NCI-H1694 treated with DMSO at 0.1 percent for 48 hours (cell line): Measurements from ENCODE around the gene PDZD7.
"Not testable (repeated sequence)": the region's sequence is repeated elsewhere in the genome, so short reads cannot be mapped to it uniquely, and the experiment has no call there.

ENCODE experiments used
- DNase-seq: peaks from one replicate; lab custom pipeline; 2025; lab: John Stamatoyannopoulos, UW

Gene PDZD7

DNA sequence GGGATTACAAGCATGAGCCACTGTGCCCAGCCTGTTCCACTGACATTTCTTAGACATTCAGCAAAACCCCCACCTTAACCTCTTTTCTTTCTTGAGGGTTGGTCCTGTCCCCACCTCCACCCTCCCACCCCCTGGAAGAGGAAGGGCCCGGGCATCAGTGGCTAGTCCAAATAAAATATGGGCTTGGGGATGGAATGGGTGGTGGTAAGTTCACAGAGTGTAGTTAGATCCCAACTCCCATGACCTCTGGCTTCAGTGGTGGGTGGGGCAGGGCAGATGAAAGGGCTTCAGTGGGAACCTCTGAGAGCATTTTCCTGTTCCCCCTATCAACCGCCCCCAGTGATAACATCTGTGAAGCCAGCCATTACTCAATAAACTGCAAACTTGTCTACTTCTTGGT is 9.9 kb upstream of the PDZD7 start:
- DNase-seq: no peak

DNA sequence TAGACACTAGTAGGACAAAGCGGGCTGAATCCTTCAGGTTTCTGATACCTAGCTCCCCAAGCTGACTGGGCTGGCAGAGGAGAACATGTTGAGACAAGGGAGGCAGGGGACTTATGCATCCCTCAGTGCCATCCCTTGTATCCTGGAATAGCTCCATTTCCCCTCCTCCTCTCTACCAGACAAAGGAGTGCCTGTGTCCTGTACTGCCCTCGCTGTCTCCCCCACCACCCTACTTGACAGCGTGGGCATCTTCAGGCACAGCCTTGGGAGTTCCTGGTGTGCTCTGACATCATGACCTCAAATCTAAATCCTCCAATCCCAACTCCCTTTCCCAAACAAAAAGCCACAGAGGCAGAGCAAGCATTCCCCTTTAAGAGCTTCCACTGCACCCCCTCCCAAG is 9.1 kb upstream of the PDZD7 start:
- DNase-seq: no peak

DNA sequence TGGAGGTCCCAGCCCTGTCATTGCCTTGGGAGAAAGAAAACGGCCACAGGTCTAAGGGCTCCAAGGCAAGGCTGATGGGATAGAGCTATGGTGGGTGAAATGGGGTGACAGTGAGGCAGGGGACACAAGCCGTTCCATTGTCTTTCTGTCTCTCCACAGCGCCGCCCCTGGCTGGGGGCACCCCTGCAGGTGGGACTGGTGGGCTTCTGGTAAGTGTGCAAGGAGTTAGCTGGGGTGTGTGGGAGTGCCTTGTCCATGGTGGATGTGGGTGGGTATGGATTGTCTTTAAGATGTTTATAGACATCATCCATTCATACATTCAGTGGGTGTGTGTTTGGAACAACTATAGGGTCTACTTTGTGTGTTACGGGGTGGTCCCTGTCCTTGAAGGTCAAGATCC is 7.6 kb upstream of the PDZD7 start:
- no peak for DNase-seq

DNA sequence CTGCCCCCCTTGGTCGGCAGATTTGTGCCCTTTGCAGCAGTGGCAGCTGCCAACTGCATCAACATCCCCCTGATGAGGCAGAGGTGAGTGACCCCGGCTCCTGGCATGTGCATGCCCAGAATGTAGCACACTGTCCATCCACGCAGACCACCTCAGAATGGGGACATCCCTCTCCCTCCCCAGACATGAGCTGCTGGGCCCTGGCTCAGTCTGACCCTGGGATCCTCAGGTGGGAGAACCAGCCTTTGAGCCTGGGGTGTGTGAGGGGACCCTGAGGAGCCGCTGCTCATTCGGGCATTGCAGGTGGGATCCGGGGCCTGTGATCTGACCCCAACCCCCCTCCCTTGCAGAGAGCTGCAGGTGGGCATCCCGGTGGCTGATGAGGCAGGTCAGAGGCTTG is 5.8 kb upstream of the PDZD7 start:
- DNase-seq: no peak

DNA sequence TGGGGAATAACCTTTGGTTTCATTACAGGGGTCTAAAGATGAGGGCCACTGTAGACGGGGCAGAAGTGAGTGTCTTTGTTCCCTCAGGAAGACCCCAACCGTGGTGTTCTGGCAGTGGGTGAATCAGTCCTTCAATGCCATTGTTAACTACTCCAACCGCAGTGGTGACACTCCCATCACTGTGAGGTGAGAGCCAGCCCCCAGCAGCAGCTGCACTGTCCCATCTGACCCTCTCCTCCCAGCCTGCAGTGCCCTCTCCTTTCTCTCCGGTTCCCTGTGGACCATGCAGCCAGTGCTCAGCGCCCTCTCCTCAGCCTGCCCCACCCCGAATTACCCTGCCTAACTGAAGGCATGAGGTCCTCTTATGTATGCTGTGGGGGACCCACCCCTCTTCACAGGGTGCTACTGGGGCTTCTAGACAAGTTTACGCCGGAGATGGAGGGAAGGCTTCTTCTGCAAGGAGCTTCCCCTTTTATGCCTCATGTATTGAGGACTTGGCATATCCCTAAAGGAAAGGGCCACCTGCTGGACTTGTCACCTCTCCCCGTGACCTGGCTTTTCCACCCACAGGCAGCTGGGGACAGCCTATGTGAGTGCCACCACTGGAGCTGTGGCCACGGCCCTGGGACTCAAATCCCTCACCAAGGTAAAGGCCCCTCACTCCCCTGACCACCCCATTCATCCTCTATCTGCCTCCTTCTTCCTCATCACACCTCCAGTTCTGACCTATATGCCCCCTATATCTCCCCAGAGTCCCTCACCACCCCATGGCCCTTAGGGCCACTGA is 5.2 kb upstream of the PDZD7 start:
- DNase-seq: no peak

DNA sequence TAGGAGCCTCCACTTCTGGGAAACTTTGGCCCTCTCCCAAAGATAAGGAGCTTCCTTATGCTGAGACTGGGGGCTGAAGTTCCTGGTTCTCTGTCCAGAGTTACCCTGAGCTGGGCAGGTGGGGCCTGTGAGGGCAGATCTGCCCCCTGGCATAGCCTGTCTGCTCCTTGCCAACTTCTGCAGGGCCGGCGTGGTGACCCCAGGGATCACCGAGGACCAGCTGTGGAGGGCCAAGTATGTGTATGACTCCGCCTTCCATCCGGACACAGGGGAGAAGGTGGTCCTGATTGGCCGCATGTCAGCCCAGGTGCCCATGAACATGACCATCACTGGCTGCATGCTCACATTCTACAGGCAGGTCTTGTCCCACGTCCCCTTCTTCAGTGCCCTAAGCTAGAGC is 4.4 kb upstream of the PDZD7 start:
- DNase-seq: no peak

DNA sequence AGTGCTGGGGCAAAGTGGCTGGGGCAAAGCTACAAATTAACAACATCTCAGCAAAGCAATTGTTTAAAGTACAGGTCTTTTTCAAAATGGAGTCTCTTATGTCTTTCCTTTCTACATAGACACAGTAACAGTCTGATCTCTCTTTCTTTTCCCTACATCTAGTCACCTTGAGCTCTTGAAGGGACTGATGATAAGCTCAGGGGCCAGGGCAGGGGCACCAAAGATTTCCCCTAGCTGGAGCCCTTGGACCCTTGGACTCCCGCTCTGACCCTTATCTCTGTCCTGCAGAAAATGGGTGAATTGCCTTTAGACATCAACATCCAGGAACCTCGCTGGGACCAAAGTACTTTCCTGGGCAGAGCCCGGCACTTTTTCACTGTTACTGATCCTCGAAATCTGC is 3.5 kb upstream of the PDZD7 start:
- DNase-seq: not testable (repeated sequence)

DNA sequence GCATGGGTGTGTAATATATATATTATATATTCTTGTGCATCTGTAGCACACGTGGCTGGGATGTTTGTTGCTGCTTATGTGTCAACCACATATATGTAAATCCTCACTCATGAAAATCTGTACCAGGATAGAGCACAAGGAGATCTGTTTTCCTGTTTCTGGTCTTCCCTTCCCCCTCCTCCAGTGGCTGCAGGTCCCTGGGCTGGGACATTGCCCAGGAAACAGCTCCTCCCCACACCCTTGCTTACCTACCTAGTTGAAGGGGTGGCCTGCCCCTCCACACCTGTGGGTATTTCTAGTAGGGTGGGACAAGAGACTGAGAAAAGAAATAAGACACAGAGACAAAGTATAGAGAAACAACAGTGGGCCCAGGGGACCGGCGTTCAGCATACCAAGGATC is 2.3 kb upstream of the PDZD7 start:
- DNase-seq: no peak

DNA sequence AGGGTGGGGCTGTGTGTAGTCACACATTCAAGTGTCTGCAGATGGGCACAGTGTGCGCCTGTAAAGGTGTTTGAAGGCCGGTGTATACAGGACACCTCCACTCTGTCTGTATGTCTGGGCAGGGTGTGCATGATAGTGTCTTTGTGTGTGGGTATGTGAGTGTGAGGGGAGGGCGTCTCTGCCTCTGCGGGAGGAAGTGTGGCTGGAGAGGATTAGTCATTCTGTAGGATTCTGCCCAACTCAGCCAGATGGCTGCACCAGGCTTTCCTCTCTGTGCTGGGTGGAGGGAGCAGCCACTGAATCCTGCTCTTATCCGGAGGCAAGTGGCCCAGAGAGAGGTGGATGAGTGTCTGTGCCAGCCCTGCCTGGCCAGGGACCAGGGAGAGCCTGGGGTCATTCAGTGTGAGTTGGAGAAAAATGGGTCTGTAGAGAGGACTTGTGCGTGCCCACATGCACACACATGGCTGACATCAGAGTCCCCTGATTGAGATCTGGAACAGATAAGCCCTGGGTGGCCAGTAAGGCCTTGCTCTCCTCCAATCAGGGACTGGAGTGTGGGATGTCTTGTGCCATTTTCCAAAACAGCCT is 1.8 kb upstream of the PDZD7 start:
- DNase-seq: peak; percentile 59

DNA sequence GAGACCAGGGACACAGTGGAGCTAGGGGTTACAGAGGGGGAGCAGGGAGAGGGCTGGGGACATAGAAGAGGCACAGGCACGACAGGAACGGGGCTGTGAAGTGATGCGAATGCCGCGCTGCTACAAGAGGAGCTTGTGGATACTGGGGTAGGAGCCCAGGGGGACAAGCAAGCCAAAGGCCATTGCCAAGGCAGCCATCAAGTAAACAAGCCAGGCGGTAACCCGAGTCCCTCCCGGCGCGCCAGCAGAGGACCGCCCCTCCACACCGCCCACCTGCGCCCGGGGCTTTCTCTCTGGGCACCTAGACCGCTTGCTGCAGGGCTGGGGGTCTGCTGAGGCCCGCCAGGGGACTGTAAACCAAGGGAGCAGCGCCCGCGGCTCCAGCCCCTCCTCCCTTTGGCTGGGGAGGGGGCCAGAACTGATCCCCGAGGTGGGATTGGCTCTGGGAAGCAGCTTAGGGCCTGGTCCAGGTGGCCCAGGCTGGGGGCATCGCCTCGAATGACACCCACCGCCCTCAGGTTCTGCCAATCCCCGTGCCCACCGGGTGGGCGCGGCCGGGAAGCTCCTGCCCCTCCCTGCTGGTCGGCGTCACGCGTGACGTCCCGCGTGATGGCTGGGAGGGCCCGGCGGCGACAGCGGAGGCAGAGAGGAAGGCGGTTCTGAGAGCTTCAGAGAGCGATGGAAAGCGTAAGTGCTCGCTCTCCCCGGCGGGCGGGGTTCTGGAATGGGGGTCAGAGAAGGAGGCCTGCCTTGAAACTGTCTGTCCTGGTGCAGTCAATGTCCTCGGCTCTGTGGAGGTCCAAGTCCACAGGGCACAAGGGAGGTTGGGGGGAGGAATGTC is 1.1 kb upstream of the PDZD7 start:
- peak; percentile 57 for DNase-seq

DNA sequence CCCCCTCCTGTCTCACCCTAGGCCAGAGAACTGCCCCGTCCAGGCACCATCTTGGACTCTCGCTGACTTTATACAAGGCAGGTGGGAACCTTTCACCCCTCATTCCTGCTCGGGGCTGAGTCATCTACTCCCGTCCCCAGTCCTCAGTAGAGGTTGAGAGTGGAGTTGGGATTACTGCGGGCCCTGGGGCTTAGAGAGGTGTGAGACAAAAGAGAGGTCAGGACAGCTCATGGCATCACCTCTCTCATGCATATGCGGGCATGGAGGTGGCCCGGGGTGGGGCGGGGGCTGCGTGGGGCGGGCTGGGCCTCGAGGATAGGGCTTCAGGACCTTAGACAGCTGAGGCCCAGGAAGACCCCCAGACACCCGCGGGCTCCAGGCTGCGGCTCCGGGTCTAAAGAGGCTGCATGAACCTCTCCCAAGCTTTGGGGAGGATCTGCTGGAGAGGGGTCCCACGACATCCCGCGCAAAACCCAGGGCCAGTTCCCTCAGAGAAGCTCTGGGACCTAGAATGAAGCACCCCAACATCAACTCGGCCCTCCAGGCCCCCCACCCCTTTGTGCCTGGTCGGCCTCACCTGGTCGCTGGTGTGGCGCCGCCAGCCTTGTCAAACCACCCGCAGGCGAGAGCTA is 317 bp downstream of the PDZD7 start:
- no peak for DNase-seq

DNA sequence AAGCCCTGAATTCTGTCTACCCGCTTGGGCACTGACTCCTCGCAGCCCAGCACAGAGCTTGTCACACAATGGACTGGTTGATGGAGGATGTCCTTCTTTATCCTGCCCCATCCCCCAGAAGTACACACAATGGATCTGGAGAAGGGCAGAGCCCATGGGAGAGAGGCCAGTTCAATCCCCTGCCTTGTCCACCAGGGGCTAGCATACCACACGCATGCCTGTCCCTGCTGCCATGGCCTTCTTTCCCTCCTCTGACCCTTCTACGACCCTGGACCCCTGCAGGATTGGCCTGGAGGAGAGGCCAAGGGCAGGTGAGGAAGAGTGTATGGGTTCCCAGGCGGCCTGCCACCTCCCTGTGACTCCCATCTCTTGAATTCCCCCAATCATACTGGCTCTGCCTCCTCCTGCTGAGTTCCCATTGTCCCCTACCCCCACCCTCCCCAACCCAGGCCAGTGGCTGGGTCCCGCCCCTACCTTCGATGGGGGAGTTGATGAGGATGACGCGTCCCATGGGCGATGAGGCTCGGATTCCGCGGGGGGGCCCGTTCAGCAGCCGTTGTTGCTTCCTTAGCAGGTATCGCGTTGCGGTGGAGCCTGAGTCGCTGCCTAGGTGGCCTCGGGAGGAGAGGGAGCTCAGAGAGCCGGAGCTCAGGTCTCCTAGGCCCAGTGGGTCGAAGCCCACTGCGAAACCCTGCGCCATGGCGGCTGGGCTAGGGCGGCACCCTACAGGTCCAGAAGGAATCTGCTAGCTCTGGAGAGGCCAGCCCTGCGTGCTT is 1.2 kb downstream of the PDZD7 start:
- no peak for DNase-seq

DNA sequence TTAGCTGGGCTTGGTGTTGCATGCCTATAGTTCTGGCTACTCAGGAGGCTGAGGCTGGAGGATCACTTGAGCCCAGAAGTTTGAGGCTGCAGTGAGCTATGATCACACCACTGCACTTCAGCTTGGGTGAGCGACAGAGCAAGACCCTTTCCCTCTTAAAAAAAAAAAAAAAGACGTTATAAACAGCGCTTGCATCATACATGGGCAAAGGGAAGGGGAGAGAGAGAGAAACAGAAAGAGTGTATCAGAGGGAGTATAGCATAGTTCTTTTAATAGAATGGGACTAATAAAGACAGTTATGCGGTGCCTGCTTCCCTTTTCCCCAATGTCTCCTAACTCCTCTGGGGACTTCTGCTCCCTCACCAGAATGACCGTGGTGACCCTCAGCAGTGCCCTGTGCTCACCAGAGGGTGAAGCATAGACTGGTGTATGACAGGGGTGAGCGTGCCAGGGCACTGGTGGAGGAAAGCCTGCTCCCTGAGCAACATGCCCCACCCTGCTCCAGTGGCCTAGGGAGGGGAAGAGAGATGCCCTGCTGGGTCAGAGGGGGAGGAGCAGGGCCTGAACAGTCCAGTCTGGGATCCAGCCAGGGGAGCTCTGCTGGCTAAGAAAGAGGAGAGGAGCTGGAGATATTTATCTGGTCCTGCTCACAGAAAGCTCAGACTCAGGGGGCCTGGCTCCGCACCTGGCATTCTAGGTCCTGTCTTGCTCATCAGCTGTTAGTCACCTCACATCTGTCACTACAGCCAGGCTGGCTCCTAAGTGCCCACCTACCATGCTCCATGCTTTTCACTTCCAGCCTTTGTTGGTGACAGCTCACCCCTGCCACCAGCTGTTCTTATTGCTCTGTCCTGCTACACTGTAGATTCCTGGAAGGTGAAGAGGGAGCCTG is 2.2 kb downstream of the PDZD7 start:
- DNase-seq: no peak

DNA sequence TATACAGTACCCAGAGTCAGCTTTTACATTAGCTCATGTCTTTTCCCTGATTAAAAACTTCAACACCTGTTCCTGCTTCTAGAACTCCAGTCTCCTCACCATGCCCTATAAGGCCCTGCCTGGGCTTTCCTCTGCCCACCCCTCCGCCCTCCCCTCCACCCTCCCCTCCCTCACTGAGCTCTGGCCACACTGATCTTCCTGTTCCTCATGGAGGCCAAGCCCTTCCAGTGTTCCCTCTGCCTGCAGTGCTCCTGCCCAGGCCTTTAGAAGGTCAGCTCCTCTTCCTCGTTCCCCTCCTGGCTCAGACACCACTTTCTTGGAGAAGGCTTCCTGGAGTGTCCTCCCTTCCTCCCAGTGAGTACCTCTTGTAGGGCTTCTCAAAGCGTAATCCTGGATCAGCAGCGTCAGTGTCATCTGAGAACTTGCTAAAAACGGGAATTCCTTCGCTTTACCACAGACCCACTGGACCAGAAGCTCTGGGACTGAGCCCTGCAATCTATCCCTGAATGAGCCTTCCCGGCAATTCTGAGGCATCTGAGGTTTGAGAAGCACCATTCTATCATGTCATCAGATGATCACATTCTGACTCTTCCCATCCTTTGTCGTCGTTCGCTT is 3.7 kb downstream of the PDZD7 start:
- DNase-seq: no peak

DNA sequence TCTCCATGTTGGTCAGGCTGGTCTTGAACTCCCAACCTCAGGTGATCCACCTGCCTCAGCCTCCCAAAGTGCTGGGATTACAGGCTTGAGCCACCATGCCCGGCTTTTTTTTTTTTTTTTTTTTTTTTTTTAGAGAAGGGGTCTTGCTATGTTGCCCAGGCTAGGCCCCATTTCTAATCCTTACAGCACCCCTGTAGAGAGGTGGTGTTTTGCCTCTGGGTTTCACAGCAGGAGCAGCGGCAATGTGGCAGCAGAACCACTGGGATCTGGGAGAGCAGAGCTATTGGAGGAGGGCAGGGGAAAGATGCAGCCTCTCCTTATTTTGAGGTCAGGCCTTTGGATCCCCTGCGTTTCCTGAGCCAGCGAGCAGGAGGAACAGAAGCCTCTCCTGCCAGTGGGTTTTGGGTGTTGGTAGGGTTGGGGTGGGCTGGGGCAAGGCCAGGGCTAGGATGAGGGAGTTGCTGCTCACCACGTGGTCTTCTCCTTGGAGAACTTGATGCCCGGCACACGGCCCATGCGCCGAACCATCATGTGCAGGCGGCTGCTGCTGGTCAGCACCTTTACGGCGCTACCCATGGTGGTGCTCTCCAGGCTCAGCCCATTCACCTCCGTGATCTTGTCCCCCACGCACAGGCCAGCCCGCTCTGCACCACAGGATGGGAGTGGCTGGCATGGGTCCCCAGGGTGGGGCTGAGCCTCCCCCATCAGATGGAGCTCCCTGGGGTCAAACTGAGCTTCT is 7.8 kb downstream of the PDZD7 start:
- no peak for DNase-seq

DNA sequence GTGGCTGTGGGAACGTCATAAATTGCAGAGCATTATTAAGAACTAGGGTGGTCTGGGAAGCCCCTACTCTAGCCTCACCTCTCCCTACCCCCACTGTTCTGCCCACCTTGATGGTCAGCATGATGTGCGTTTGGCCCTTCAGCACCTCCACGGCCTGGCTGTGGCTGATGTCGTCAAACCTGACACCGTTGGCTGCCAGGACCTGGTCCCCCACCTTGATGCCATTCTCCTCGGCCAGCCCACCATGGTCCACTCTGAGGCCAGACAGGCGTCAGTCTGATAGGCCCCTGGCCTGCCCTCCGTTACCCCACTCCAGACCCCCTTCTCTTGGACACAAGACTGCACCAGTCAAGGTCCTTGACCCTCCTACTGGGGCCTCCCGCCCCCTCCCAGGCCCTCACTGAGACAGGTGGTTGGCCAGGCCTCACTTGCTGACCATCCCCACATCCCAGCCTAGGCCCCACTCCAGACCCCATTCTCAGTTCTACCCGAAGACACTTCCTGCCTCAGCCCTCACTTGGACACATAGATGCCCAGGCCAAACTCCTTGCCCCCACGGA is 9.2 kb downstream of the PDZD7 start:
- DNase-seq: no peak

DNA sequence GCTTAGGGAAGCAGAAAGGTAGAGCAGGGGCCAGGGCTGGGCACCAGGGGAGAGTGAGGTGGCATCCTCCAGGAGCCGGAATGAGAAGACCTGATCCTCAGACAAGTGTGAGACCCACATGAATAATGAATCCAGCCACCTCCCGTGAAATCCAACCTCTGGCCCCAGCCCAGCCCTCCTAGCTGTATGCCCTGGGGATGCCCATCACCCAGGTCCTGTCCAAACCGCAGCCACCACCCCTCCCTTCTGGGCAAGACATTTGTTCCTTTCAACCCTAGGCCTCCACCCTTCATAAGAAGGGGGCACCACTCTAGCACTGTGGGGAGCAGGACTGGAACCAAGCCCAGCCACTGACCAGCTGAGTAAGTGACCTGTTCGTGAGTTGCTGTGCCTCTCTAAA is 9.7 kb downstream of the PDZD7 start:
- no peak for DNase-seq

DNA sequence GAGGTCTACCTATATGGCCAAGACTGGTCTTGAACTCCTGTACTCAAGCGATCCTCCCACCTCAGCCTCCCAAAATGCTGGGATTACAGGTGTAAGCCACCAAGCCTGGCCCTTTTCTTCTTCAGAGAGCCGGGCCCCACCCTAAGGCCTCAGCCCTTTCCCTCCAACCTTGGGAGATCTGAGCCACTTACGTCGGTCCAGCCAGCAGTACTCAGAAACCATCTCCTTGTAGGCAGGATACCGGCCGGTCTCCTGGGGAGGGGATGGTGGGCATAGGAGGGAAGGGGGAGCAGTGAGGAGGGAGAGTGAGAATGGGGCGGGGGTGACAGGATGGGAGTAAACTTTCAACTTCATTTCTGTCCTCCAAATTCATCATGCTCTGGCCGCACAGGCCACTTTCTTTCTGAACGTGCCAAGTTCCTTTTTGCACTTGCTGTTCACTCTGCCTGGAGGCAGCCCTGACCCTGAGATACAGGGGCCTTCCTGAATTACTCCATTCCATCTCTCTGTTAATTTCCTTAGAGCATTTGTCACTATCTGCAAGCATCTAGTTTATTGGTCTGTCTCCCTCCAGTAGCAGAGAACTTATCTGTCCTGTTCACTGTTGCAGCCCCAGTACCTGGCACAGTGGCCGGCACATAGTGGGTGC is 10.4 kb downstream of the PDZD7 start:
- no peak for DNase-seq

DNA sequence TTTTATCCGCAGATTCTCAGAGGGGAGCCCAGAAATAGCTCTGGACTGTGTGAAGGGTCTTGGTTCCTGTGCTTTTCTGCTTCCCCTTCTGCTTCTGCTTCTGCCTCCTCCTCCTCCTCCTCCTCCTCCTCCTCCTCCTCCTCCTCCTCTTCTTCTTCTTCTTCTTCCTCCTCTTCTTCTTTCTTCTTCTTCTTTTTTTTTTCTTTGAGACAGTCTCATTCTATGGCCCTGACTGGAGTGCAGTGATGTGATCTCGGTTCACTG is 11.6 kb downstream of the PDZD7 start:
- DNase-seq: no peak
